GM19372 (cell line): Measurements from ENCODE around the gene ITSN1.
"Not testable (repeated sequence)": the region's sequence is repeated elsewhere in the genome, so short reads cannot be mapped to it uniquely, and the experiment has no call there.

Experiments used
- ATAC-seq: cut with Tn5 transposase; IDR thresholded peaks from one replicate; pipeline ENCODE4 v1.9.1; 2021; ENCODE audit warnings: mild to moderate bottlenecking, low read depth, moderate library complexity; ENCODE audit not compliant: unreplicated experiment

ITSN1 gene

DNA sequence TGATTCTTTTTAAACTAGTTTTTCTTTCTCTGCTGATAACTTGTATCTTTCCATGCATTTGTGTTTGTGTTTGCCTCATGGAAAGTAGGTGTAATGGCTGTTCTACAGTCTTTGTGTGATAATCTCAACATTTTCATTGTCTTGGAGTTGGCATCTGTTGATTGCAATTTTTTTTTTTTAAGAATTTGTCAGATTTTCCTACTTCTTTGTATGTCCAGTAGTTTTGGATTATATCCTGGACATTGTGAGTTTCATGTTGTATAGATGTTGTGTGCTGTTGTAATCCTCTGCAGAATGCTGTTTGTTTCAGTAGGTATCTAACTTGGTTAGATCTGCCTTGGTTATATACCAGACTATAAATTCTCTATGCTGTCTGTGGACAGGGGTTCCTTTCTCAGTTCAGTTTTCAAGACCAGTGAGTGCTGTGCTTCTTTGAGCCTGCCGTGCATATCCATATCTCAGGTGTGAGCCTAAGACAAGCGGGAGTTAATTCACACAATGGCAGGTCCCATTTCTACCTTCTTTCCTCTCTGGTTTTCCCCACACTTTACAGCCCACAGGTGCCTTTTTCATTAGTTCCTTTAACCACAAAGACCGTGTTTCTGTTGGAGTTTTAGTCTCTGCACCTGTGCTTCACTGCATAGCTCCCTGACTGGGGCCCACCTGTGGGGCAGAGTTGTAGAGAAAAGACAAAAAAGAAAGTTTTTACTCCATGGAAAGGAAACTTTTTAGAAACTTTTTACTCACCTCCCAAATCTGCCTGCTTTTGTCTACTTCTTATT, 69.9 kb downstream of the ITSN1 start:
- ATAC-seq, result no peak

DNA sequence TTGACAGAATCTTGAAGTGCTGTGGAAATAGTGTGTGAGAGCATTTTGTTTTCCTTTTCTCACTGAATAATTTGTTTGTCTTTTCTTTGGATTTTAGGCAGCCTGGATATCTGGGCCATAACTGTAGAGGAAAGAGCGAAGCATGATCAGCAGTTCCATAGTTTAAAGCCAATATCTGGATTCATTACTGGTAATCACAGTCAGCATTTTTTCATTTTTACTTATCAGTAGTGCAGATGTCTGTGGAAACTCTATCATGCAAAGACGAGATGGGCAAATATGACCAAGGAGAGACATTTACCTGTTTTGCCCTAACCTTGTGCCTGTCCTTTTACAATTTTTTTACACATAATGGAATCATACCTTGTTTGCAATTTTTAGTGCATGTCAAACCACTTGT, 78.8 kb downstream of the ITSN1 start:
- no peak for ATAC-seq

DNA sequence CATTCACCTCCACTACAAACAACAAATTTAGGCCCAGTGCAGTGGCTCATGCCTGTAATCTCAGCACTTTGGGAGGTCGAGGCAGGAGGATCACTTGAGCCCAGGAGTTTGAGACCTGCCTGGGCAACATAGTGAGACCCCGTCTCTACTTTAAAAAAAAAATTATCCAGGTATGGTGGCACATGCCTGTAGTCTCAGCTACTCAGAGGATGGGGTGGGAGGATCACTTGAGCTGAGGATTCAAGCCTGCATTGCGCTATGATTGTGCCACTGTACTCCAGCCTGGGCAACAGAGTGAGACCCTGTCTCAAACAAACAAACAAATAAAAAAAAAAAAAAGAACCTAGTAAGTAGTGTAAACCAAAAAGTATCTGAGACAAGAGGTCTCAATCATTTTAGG, 86.8 kb downstream of the ITSN1 start:
- not testable (repeated sequence) for ATAC-seq

DNA sequence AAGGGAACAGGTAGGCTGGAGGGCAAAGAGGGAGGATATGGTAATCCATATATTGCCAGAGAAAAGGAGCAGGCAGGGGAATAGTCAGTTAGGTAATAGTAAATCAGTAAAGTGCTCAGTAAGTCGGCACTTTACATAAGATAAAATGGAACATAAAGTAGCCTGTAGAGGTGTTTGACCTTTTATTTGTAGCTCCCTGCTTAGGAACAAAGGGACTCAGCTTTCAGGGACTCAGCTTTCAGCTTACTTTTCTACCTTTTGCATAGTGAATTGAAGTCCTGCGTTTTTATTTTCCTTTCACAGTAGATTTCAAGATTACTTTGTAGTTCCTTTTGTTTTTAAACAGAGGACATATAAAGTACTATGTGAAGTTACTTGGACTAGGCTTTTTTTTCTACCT, 87.3 kb downstream of the ITSN1 start:
- no peak for ATAC-seq

DNA sequence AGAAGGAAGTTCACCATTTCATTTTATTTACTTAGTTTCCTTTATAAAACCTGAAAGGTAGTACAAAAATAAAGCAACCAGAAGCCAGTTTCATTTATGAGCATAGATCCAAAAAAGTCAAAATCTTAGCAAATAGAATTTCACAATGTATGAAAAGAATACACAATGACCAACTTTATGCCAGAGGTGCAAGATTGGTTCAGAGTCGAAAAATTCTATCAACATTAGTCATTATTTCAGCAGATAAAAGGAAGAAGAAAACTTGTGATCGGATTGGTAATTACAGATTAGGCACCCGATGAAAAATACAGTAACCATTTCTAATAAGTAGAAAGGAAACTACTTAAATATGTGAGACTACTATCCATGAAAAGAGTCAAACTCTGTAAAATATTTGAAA, 89.1 kb downstream of the ITSN1 start:
- ATAC-seq, result no peak

DNA sequence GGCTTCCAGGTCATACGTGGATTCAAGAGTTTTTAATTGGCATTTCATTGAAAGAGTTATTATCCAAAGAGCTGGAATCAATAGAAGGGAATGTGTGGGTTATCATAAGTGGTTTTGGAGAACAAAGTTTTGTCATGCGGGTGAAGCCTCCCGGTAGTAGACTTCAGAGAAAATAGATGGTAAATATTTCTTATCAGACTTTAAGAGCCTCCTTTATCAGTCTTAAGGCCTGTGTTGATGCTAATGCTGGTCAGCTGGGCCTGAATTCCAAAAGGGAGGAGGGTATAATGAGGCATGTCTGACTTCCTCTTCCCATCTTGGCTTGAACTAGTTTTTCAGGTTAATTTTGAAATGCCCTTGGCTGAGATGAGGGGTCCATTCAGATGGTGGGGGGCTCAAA, 89.7 kb downstream of the ITSN1 start:
- no peak for ATAC-seq

DNA sequence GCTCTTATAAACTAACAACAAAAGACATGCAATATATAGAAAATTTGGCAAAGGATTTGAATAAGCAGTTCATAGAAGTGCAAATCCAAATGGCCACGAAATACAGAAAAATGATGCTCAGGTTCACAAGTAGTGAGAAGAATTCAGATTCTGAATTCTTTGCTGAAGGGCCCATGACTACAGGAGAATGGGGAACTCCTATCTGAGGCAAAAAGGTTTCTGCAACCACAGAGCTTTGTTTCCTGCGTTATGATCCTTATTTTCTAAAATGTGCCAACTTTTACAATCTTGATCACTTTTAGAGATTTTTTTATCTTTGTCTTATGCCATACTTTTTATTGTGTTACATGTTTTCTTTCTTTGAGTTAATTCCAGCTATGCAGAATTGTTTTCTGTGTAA, 91.3 kb downstream of the ITSN1 start:
- no peak for ATAC-seq

DNA sequence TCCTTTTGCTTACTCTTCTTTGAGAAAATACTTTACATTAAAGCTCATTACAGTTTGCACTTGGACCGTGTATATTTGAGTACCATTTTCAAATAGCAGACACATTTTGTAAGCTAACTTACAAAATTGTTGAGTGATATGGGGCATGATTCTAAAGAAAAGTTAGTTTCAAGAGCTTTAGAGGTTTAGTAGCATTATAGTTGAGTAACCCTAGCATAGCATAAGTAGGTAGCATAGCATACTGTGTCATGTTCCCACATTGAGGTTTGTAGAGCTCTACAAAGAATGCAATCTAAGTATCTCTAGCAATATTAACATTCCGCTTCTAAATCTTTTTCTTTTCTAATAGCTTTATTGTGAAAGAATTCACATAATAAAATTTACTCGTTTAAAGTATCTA, 92.0 kb downstream of the ITSN1 start:
- ATAC-seq, result no peak

DNA sequence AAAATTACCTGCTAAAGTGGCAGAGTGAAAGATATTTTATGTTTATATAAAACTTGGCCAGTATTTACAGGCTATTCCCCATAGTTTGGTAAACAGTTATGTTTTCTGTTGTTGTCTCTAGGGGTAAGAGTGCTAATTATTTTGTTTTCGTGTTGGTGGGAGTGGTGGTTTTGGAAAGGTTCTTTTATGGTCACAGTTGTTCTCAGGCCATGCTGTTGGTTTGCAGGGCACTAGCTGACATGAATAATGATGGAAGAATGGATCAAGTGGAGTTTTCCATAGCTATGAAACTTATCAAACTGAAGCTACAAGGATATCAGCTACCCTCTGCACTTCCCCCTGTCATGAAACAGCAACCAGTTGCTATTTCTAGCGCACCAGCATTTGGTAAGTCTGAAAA, 92.5 kb downstream of the ITSN1 start:
- no peak for ATAC-seq

DNA sequence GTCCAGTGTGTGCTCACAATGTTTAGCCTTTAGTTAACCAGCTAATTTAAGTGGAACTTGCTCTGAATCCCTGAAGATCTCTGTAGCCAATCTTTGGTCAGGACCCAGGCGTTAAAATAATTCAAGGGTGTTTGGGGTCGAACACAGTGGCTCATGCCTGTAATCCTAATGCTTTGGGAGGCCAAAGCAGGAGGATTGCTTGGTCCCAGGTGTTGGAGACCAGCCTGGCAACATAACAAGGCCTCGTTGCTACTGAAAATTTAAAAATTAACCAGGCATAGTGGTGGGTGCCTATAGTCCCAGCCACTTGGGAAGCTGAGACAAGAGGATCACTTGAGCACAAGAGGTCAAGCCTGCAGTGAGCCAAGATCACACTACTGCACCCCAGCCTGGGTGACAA, 94.3 kb downstream of the ITSN1 start:
- no peak for ATAC-seq

DNA sequence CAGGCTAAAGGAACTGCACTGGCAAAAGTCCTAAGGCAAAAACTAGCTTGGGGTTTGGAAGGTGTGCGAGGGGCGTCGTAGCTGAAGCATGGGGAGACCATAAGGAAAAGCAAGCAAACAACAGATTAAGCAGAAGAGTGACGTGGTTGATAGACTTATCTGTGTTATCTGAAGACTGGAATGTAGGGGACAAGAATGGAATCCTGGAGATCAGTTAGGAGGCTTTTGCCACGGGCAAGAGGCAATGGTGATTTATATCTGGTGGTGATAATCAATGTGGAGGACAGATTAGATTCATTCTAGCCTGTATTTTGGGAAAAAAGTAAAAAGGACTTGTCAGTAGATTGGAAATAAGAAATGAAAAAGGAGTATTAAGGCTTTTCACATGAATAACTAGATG, 97.4 kb downstream of the ITSN1 start:
- no peak for ATAC-seq

DNA sequence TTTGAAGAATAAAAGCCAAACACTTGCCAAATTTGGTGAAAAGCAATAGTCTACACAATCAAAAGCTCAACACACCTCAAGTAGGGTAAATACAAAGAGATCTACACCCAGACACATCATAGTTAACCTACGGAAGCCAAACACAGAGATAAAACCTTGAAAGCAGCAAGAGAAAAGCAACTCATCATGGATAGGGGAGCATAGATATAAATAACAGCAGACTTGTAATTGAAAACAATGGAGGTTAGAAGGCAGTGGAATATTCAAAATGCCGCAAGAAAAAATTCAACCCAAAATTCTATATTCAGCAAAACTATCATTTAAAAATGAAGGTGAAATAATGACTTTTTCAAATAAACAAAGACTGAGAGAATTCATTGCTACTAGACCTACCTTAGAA, 105.1 kb downstream of the ITSN1 start:
- ATAC-seq, result no peak

DNA sequence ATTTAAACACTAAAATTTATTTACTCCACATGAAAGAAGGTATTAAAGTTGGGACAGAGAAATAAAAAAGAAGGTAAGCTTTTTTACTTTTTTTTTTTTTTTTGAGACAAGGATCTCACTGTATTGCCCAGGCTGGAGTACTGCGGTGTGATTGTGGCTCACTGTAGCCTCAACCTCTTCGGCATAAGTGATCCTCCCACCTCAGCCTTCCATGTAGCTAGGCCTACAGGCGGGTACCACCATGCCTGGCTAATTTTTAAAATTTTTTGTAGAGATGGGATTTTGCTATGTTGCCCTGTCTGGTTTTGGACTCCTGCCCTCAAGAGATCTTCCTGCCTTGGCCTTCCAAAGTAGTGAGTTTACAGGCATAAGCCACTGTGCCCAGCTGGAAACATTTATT, 106.6 kb downstream of the ITSN1 start:
- no peak for ATAC-seq

DNA sequence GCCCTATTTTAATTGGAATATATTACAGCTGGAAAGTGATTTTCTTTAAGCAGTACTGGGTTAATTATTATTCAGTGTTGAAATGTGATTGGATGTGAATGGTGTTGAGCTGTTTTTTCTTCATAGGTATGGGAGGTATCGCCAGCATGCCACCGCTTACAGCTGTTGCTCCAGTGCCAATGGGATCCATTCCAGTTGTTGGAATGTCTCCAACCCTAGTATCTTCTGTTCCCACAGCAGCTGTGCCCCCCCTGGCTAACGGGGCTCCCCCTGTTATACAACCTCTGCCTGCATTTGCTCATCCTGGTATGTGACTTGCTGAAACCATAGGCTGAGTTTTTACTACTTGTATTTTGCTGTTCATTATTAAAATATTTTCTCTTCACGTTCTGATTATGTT, 107.7 kb downstream of the ITSN1 start:
- no peak for ATAC-seq

DNA sequence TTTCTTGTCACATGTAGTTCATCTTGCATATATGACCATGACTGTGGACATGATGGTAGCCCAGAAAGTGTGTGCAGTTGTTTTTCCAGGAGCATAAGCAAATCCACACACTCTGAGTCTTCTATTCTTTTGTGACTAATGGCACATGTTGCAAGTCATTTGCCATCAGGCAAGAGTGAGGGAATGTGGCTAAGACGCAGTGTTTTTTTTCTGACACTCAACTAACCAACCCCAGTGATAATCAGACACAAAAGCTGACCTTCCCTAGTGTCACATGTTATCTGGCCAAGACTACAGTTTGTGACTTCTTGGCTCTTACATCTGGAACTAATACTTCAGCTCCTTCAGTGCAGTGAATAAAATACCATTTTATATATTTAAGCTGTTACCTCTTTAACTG, 108.8 kb downstream of the ITSN1 start:
- ATAC-seq, result no peak

DNA sequence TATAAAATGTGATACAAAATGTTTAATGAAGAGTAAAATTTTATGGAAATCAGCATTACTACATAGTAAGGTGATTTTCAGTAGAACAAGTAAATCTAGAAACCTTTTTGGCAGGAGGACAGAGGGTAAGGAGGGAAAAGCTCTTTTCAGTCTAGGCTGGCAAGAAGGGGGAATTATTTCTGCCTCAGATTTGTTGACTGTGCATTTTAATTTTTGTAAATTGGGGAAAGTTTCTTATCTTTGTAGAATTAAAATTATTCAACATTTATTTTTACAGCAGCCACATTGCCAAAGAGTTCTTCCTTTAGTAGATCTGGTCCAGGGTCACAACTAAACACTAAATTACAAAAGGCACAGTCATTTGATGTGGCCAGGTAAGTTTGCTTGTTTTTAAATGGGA, 109.2 kb downstream of the ITSN1 start:
- no peak for ATAC-seq

DNA sequence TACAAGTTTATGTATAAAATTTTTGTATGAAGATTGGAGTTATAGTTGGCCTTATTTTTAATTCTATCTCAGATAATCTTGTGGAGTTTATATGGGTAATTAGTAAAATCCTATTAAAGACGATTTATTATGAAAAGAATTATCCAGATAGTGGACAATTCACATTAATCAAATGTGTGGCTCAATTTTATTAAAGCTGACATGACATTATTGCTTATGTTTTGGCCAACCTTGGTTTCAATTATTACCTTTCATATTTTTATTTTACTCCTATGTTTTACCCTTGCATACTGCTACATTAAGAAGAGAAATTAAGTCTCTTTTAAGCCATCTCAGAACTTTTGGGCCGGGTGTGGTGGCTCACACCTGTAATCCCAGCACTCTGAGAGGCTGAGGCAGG, 110.0 kb downstream of the ITSN1 start:
- ATAC-seq, result no peak

DNA sequence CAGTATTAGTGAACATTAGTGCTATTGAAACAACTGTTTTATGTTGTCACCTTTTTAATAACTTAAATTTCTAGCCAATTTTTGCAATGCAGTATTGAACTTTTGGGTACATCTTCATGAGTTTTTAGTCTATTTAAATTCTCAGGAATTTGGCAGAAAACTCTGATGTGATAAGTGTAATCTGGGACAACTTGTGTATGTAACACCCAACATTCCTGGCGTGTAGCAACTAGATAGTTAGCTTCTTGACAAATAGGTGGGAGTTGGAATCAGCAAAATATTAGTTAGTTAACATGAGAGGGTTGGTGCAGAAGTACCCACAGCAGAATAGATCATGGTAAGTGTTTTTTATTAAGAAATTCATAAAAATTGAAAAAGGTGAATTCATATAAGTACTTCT, 111.6 kb downstream of the ITSN1 start:
- ATAC-seq, result no peak

DNA sequence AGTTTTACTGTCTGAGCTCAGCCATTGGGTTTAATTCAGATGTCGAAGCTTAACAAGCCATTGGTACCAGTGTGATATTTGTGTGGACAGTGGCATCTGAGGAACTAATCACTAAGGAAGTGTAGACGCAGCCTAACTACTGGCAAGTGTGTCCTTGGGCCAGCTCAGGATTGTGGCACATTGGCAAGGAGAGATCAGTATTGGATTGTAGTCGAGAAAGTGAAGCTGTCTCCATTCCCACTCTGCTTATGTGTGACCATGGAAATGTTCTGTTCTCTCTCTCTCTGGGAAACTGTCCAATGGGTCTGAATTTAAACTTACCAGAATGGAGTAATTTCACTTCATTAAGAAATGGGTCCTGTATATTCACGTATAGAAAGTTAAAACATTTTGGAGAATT, 112.2 kb downstream of the ITSN1 start:
- no peak for ATAC-seq

DNA sequence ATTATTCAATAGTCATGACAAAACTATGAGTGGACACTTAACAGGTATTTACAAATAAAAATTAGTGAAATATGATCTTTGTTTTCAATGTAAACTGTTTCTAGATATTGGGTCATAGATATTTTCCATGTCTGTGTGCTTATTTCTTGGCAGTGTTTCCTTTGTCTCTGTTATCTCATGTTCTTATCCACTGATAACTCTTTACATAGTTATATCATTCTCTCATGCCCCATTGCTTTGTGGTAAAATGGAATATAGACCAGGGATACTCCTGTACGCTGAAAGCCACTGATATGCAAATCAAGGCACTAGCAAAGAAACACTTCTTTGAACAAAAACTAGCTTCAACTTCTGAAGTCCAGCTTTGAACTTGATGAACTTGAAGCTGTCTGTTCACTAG, 113.1 kb downstream of the ITSN1 start:
- no peak for ATAC-seq

DNA sequence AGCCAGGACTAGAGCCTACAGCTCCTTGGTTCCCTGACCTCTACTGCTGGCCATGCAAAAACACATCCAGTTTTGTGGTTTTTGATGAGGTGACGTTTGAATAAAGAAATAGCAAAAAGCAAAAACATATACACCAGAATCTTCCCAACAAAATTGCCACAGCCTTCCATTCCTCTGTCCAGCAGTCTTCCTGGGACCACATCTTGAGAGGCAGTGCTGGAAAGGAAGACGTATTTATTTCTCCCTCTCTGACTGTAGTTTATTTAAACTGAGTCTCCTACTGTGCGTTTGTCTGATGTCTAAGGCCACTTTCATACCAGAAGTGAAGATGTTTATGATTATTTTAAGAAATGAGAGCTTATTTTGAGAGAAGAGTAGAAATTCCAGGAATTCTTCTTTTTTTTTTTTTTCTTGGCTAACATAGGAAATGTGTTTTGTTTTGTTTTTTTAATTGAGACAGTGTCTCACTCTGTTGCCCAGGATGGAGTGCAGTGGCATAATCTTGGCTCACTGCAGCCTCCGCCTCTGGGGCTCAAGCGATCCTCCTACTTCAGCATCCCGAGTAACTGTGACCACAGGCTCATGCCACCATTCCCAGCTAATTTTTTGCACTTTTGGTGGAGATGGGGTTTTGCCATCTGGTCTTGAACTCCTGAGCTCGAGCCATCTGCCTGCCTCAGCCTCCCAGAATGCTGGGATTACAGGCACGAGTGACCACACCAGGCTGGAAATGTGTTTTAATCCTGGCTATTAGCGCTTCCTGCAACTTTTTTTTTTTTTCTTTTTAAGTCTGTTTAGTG, 118.5 kb downstream of the ITSN1 start:
- no peak for ATAC-seq

DNA sequence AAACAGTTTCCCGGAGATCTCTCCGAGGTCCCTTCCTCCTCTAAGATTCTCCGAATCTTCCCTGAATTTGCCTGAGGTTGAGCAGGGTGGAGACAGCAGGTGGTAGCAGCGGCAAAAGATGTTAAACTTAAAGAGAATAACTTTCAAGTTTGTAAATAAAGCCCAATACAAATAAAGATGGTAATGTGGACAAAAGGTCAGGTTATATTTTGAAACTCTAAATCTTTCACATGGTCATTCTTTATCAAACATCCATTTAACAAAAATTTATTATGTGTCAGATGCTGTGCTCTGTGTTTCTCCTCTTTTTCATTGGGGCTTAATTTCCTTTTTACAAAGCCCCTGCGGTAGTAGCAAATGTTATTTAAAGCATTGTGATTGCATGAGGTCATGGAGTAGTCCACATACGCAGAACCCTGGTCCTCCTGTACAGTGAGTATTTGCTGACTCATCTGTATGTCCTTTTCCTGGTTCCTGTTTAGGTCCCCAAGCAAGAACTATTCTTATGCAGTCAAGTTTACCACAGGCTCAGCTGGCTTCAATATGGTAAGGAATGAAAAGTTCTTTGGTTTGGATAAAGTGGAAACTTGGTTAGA, 119.2 kb downstream of the ITSN1 start:
- no peak for ATAC-seq
